HEK293 (cell line): Measurements from ENCODE around the gene COX6A1.
A peak's percentile ranks its signal among the peaks of the same experiment; 100 is the strongest.

Experiments
- CTCF ChIA-PET: fragments of 350-600 bp; formaldehyde crosslinking; extraction: SDS; loops from one replicate; lab custom pipeline; 2021; ENCODE audit warnings: antibody characterized with exemption; lab: Yijun Ruan, JAX
- POLR2A ChIA-PET: fragments of 300-600 bp; formaldehyde crosslinking; extraction: SDS; loops from one replicate; lab custom pipeline; 2020; ENCODE audit warnings: antibody characterized with exemption, inconsistent platforms; lab: Yijun Ruan, JAX
- H3K27ac ChIP-seq: fragments of 200-500 bp; sonication (Bioruptor generic); 2 replicates; pipeline ENCODE4 v1.5.1; 2014; ENCODE audit warnings: low read depth, low read length, control low read depth, inconsistent platforms; ENCODE audit errors: extremely low read depth
- H3K36me3 ChIP-seq, 2 experiments: fragments of 200-500 bp in 1 of 2; sonication (Bioruptor generic) in 1 of 2; 1 replicate in 1 of 2; 2 replicates in 1 of 2; pipeline ENCODE4 v1.5.1; 2014 to 2017; ENCODE audit warnings: inconsistent platforms in 2 of 2, low read length in 2 of 2; ENCODE audit not compliant: control insufficient read depth in 2 of 2, insufficient read depth in 1 of 2
- H3K4me1 ChIP-seq: fragments of 200-500 bp; sonication (Bioruptor generic); 2 replicates; pipeline ENCODE4 v1.5.1; 2014; ENCODE audit warnings: mild to moderate bottlenecking, low read length, inconsistent platforms; ENCODE audit not compliant: control insufficient read depth, insufficient read depth
- H3K4me3 ChIP-seq: 2 replicates; pipeline ENCODE4 v1.5.1; 2011; ENCODE audit warnings: low read depth, mild to moderate bottlenecking, control low read depth, low read length, moderate library complexity
- H3K9me3 ChIP-seq: fragments of 200-500 bp; sonication (Bioruptor generic); 2 replicates; pipeline ENCODE4 v1.5.1; 2014; ENCODE audit warnings: low read depth, low read length, inconsistent platforms; ENCODE audit not compliant: control insufficient read depth, insufficient read depth
- BCL11A ChIP-seq: fragments of 450-650 bp; formaldehyde crosslinking; IDR thresholded peaks from 2 replicates; pipeline ENCODE4 v1.5.1; 2016; ENCODE audit warnings: low read depth, missing biosample characterization, missing genetic modification characterization
- BCL11B ChIP-seq: fragments of 450-650 bp; formaldehyde crosslinking; IDR thresholded peaks from 2 replicates; pipeline ENCODE4 v1.5.1; 2016; ENCODE audit warnings: low read depth, missing biosample characterization, missing genetic modification characterization
- KLF8 ChIP-seq: fragments of 450-650 bp; formaldehyde crosslinking; IDR thresholded peaks from 2 replicates; pipeline ENCODE4 v1.5.1; 2016; ENCODE audit warnings: missing biosample characterization, missing genetic modification characterization
- PRDM2 ChIP-seq: fragments of 450-650 bp; formaldehyde crosslinking; IDR thresholded peaks from 2 replicates; pipeline ENCODE4 v1.5.1; 2016; ENCODE audit warnings: missing biosample characterization, missing genetic modification characterization, borderline replicate concordance
- SCRT2 ChIP-seq: fragments of 450-650 bp; formaldehyde crosslinking; IDR thresholded peaks from 2 replicates; pipeline ENCODE4 v1.5.1; 2016; ENCODE audit warnings: missing biosample characterization, missing genetic modification characterization
- TCF7L2 ChIP-seq: IDR thresholded peaks from 2 replicates; pipeline ENCODE4 v1.6.1; 2011; ENCODE audit warnings: low read depth, mild to moderate bottlenecking, inconsistent platforms, low read length, moderate library complexity, borderline replicate concordance
- YY2 ChIP-seq: fragments of 450-650 bp; formaldehyde crosslinking; IDR thresholded peaks from 2 replicates; pipeline ENCODE4 v1.5.1; 2016; ENCODE audit warnings: missing biosample characterization, missing genetic modification characterization
- ZNF114 ChIP-seq: fragments of 450-650 bp; formaldehyde crosslinking; IDR thresholded peaks from 2 replicates; pipeline ENCODE4 v1.5.0; 2017; ENCODE audit warnings: missing biosample characterization, missing genetic modification characterization
- ZNF132 ChIP-seq: fragments of 450-650 bp; formaldehyde crosslinking; IDR thresholded peaks from 2 replicates; pipeline ENCODE4 v1.5.1; 2017; ENCODE audit warnings: missing biosample characterization, missing genetic modification characterization, borderline replicate concordance
- ZNF133 ChIP-seq: fragments of 450-650 bp; formaldehyde crosslinking; IDR thresholded peaks from 2 replicates; pipeline ENCODE4 v1.5.1; 2016; ENCODE audit warnings: missing biosample characterization, missing genetic modification characterization
- ZNF184 ChIP-seq: fragments of 450-650 bp; IDR thresholded peaks from 2 replicates; pipeline ENCODE4 v1.5.1; 2018; ENCODE audit warnings: missing biosample characterization, mild to moderate bottlenecking, missing genetic modification characterization
- ZNF335 ChIP-seq: fragments of 450-650 bp; formaldehyde crosslinking; conservative IDR thresholded peaks from 2 replicates; pipeline ENCODE4 v1.5.1; 2016; ENCODE audit warnings: missing biosample characterization, missing genetic modification characterization
- ZNF501 ChIP-seq: fragments of 450-650 bp; formaldehyde crosslinking; IDR thresholded peaks from 2 replicates; pipeline ENCODE4 v1.5.1; 2016; ENCODE audit warnings: missing biosample characterization, missing genetic modification characterization
- ZNF624 ChIP-seq: fragments of 450-650 bp; formaldehyde crosslinking; IDR thresholded peaks from 2 replicates; pipeline ENCODE4 v1.5.1; 2017; ENCODE audit warnings: missing biosample characterization, missing genetic modification characterization
- ZNF664 ChIP-seq: fragments of 450-650 bp; formaldehyde crosslinking; IDR thresholded peaks from 2 replicates; pipeline ENCODE4 v1.5.1; 2016; ENCODE audit warnings: missing biosample characterization, missing genetic modification characterization
- ZNF777 ChIP-seq: fragments of 450-650 bp; formaldehyde crosslinking; IDR thresholded peaks from 2 replicates; pipeline ENCODE4 v1.5.1; 2017; ENCODE audit warnings: missing biosample characterization, missing genetic modification characterization, borderline replicate concordance
- TF ChIP-seq, protein P1 (sequence below): fragments of 450-650 bp; formaldehyde crosslinking; IDR thresholded peaks from 2 replicates; pipeline ENCODE4 v1.5.1; 2016; ENCODE audit warnings: missing biosample characterization, missing genetic modification characterization
- TF ChIP-seq, protein P2 (sequence below): fragments of 450-650 bp; formaldehyde crosslinking; IDR thresholded peaks from 2 replicates; pipeline ENCODE4 v1.5.1; 2016; ENCODE audit warnings: missing biosample characterization, missing genetic modification characterization
- TF ChIP-seq, protein P3 (sequence below): fragments of 450-650 bp; IDR thresholded peaks from 2 replicates; pipeline ENCODE4 v1.5.1; 2018; ENCODE audit warnings: missing biosample characterization, missing genetic modification characterization
- TF ChIP-seq, protein P4 (sequence below): fragments of 450-650 bp; formaldehyde crosslinking; IDR thresholded peaks from 2 replicates; pipeline ENCODE4 v1.5.1; 2016; ENCODE audit warnings: missing biosample characterization, missing genetic modification characterization
- TF ChIP-seq, protein P5 (sequence below): fragments of 450-650 bp; formaldehyde crosslinking; IDR thresholded peaks from 2 replicates; pipeline ENCODE4 v1.5.1; 2016; ENCODE audit warnings: missing biosample characterization, missing genetic modification characterization

COX6A1 gene

DNA sequence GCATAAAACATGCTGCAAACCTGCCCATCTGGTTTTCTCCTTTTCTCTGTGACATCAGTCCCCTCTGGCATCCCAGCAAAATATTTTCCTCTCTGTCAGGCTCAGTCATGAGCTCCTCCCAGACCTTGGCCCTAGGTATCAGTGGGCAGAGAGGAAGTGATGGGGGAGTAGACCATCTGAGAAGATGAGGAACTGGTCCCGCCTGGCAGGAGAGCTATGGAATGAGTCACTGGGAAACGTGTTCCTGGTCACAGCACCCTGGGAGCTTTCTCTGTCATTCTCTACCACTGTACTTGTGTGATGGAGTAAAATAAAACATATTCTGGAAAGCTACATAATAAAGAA lies 36.7 kb downstream of the COX6A1 start (continued):
- TF ChIP-seq, protein P1, sequence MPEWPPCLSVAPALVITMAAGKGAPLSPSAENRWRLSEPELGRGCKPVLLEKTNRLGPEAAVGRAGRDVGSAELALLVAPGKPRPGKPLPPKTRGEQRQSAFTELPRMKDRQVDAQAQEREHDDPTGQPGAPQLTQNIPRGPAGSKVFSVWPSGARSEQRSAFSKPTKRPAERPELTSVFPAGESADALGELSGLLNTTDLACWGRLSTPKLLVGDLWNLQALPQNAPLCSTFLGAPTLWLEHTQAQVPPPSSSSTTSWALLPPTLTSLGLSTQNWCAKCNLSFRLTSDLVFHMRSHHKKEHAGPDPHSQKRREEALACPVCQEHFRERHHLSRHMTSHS (tag by site-specific recombination) = no peak
- TF ChIP-seq ZNF184 (tag by site-specific recombination) = no peak
- TF ChIP-seq, protein P2, sequence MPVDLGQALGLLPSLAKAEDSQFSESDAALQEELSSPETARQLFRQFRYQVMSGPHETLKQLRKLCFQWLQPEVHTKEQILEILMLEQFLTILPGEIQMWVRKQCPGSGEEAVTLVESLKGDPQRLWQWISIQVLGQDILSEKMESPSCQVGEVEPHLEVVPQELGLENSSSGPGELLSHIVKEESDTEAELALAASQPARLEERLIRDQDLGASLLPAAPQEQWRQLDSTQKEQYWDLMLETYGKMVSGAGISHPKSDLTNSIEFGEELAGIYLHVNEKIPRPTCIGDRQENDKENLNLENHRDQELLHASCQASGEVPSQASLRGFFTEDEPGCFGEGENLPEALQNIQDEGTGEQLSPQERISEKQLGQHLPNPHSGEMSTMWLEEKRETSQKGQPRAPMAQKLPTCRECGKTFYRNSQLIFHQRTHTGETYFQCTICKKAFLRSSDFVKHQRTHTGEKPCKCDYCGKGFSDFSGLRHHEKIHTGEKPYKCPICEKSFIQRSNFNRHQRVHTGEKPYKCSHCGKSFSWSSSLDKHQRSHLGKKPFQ (tag by site-specific recombination) = no peak
- no peak for TF ChIP-seq KLF8 (tag by site-specific recombination)
- no peak for TF ChIP-seq TCF7L2
- TF ChIP-seq ZNF335 = peak; percentile 66; the same call in 1 of the 2 replicates
- TF ChIP-seq, protein P3, sequence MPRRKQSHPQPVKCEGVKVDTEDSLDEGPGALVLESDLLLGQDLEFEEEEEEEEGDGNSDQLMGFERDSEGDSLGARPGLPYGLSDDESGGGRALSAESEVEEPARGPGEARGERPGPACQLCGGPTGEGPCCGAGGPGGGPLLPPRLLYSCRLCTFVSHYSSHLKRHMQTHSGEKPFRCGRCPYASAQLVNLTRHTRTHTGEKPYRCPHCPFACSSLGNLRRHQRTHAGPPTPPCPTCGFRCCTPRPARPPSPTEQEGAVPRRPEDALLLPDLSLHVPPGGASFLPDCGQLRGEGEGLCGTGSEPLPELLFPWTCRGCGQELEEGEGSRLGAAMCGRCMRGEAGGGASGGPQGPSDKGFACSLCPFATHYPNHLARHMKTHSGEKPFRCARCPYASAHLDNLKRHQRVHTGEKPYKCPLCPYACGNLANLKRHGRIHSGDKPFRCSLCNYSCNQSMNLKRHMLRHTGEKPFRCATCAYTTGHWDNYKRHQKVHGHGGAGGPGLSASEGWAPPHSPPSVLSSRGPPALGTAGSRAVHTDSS (tag by site-specific recombination) = no peak
- TF ChIP-seq ZNF777 (tag by site-specific recombination) = no peak
- TF ChIP-seq, protein P4, sequence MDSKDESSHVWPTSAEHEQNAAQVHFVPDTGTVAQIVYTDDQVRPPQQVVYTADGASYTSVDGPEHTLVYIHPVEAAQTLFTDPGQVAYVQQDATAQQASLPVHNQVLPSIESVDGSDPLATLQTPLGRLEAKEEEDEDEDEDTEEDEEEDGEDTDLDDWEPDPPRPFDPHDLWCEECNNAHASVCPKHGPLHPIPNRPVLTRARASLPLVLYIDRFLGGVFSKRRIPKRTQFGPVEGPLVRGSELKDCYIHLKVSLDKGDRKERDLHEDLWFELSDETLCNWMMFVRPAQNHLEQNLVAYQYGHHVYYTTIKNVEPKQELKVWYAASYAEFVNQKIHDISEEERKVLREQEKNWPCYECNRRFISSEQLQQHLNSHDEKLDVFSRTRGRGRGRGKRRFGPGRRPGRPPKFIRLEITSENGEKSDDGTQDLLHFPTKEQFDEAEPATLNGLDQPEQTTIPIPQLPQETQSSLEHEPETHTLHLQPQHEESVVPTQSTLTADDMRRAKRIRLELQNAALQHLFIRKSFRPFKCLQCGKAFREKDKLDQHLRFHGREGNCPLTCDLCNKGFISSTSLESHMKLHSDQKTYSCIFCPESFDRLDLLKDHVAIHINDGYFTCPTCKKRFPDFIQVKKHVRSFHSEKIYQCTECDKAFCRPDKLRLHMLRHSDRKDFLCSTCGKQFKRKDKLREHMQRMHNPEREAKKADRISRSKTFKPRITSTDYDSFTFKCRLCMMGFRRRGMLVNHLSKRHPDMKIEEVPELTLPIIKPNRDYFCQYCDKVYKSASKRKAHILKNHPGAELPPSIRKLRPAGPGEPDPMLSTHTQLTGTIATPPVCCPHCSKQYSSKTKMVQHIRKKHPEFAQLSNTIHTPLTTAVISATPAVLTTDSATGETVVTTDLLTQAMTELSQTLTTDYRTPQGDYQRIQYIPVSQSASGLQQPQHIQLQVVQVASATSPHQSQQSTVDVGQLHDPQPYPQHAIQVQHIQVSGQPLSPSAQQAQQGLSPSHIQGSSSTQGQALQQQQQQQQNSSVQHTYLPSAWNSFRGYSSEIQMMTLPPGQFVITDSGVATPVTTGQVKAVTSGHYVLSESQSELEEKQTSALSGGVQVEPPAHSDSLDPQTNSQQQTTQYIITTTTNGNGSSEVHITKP (tag by site-specific recombination) = peak; percentile 80
- TF ChIP-seq BCL11A (tag by site-specific recombination) = no peak
- no peak for TF ChIP-seq ZNF114
- no peak for TF ChIP-seq BCL11B
- TF ChIP-seq, protein P5, sequence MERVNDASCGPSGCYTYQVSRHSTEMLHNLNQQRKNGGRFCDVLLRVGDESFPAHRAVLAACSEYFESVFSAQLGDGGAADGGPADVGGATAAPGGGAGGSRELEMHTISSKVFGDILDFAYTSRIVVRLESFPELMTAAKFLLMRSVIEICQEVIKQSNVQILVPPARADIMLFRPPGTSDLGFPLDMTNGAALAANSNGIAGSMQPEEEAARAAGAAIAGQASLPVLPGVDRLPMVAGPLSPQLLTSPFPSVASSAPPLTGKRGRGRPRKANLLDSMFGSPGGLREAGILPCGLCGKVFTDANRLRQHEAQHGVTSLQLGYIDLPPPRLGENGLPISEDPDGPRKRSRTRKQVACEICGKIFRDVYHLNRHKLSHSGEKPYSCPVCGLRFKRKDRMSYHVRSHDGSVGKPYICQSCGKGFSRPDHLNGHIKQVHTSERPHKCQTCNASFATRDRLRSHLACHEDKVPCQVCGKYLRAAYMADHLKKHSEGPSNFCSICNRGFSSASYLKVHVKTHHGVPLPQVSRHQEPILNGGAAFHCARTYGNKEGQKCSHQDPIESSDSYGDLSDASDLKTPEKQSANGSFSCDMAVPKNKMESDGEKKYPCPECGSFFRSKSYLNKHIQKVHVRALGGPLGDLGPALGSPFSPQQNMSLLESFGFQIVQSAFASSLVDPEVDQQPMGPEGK (tag by site-specific recombination) = no peak
- no peak for TF ChIP-seq ZNF132 (tag by site-specific recombination)
- no peak for TF ChIP-seq YY2

- H3K36me3 ChIP-seq = no peaks in the 10 kb centered on the region; a peak in 1 of 3 replicates
- ChIA-PET CTCF (interaction anchor here (0.6 to 2.3 kb wide), 3 partner anchors 11 to 274 kb away, joined by 6 to 8 read pairs (median 7); no protein-coding TSS in a partner anchor), POLR2A (interaction anchor here (0.6 to 1.3 kb wide), 5 partner anchors 11 to 62 kb away, joined by 3 to 5 read pairs (median 3); partner anchors contain the start of gene DYNLL1)
- peaks cover 8% of the 10 kb centered on the region; the same call in 1 of the 2 replicates for H3K4me1 ChIP-seq
- no peaks in the 10 kb centered on the region for H3K9me3 ChIP-seq
- H3K27ac ChIP-seq = no peak overlapping the region
- H3K4me3 ChIP-seq = no peak overlapping the region
- TF ChIP-seq, protein P1 (tag by site-specific recombination) = no peak
- TF ChIP-seq ZNF501 (tag by site-specific recombination) (no peak), ZNF133 (tag by site-specific recombination) (no peak), ZNF624 (no peak), PRDM2 (tag by site-specific recombination) (no peak), ZNF664 (peak; percentile 91), SCRT2 (tag by site-specific recombination) (peak; percentile 87)
Observed at GRCh38 chr12:120475643-120476042, 37.7 kb downstream of the COX6A1 start.
